IMR-90 (cell line): ENCODE measurements around the gene CCDC170. TPM values are rescaled to one million over a fixed set of nuclear protein-coding genes. Genes with fewer than 3 reads are reported as not detected.

Experiments
- BHLHE40 ChIP-seq: fragments of 150-350 bp; IDR thresholded peaks from 2 replicates; pipeline ENCODE4 v1.6.1; 2016; ENCODE audit warnings: mild to moderate bottlenecking, low read depth, low read length
- CHD1 ChIP-seq: IDR thresholded peaks from 2 replicates; pipeline ENCODE4 v1.6.1; 2012; ENCODE audit warnings: low read depth, low read length, improper control_type of control experiment
- FOS ChIP-seq: fragments of 150-350 bp; IDR thresholded peaks from 2 replicates; pipeline ENCODE4 v1.6.1; 2016; ENCODE audit warnings: low read depth, low read length
- MAZ ChIP-seq: IDR thresholded peaks from 2 replicates; pipeline ENCODE4 v1.6.1; 2012; ENCODE audit warnings: low read depth, mild to moderate bottlenecking, low read length, improper control_type of control experiment, moderate library complexity, borderline replicate concordance
- NFE2L2 ChIP-seq: fragments of 150-350 bp; IDR thresholded peaks from 2 replicates; pipeline ENCODE4 v1.6.1; 2016; ENCODE audit warnings: low read depth, mild to moderate bottlenecking, low read length
- RFX5 ChIP-seq: IDR thresholded peaks from 2 replicates; pipeline ENCODE4 v1.8.0; 2012; ENCODE audit warnings: low read depth, mild to moderate bottlenecking, low read length, moderate library complexity
- SMC3 ChIP-seq: fragments of 150-350 bp; IDR thresholded peaks from 2 replicates; pipeline ENCODE4 v1.6.1; 2016; ENCODE audit warnings: low read depth, mild to moderate bottlenecking, antibody characterized with exemption, low read length, moderate library complexity
- polyA plus RNA-seq, 3 experiments: library from polyadenylated mRNA; depleted of rRNA; stranded (reverse); fragments of >200 nt; gene quantifications; 2 replicates each; pipeline ENCODE4 v1.2.3, GENCODE V29; 2012; ENCODE audit warnings: low replicate concordance in 1 of 3
- total RNA-seq: library from RNA; depleted of rRNA; stranded (reverse); fragments of >200 nt; gene quantifications from 2 replicates; pipeline ENCODE4 v1.2.3, GENCODE V29; 2012
- TF ChIP-seq, protein P1 (sequence below): conservative IDR thresholded peaks from 2 replicates; pipeline ENCODE4 v1.5.1; 2012; ENCODE audit warnings: mild to moderate bottlenecking, low read depth, low read length, improper control_type of control experiment

The CCDC170 gene
- total and polyA plus RNA-seq, 2 of the 4 experiments (the other 2 are of a cell fraction), result 0.12 to 0.54 TPM

- TF ChIP-seq, protein P1, sequence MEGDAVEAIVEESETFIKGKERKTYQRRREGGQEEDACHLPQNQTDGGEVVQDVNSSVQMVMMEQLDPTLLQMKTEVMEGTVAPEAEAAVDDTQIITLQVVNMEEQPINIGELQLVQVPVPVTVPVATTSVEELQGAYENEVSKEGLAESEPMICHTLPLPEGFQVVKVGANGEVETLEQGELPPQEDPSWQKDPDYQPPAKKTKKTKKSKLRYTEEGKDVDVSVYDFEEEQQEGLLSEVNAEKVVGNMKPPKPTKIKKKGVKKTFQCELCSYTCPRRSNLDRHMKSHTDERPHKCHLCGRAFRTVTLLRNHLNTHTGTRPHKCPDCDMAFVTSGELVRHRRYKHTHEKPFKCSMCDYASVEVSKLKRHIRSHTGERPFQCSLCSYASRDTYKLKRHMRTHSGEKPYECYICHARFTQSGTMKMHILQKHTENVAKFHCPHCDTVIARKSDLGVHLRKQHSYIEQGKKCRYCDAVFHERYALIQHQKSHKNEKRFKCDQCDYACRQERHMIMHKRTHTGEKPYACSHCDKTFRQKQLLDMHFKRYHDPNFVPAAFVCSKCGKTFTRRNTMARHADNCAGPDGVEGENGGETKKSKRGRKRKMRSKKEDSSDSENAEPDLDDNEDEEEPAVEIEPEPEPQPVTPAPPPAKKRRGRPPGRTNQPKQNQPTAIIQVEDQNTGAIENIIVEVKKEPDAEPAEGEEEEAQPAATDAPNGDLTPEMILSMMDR, result no peak
- no peak for TF ChIP-seq RFX5
- peak; percentile 87 for TF ChIP-seq BHLHE40
- no peak for TF ChIP-seq CHD1
- TF ChIP-seq MAZ, result peak; percentile 83
- TF ChIP-seq SMC3, result no peak
- no peak for TF ChIP-seq NFE2L2
- no peak; the same call in 1 of the 2 replicates for TF ChIP-seq FOS
Observed at GRCh38 chr6:151451950-151452749, 41.7 kb upstream of the CCDC170 start, which contains the start of gene RMND1 (continued).
